ENCODE measurements around the gene CD109.

- TF ChIP-seq CTCF (IDR thresholded peaks at IDR 0.05 in 8 of 11, conservative IDR thresholded peaks at IDR 0.05 in 3 of 11) (no peak), POLR2A (IDR thresholded peaks at IDR 0.05) (no peak), POLR2AphosphoS5 (IDR thresholded peaks at IDR 0.05) (no peak)
Measured at GRCh38 chr6:73746787-73747186, 50.8 kb downstream of the CD109 start.
